ENCODE data around the gene ALDH1A1.

GRCh38 chr9:72982146-72982799 is 29.4 kb upstream of the ALDH1A1 start:
- TF ChIP-seq POLR2A (IDR thresholded peaks at IDR 0.05; ENCODE audit: low read depth) (no peak), POLR2AphosphoS5 (IDR thresholded peaks at IDR 0.05) (no peak), CTCF (IDR thresholded peaks at IDR 0.05) (no peak)
